Hepatocyte (in vitro differentiated cells): ENCODE results near the gene HNRNPUL1.

ENCODE experiments used
- EZH2 ChIP-seq: fragments of 200-600 bp; sonication (generic); IDR thresholded peaks from 2 replicates; pipeline ENCODE4 v1.6.1; 2016; ENCODE audit warnings: antibody characterized with exemption, mild to moderate bottlenecking, borderline replicate concordance
- TF ChIP-seq, protein P1 (sequence below): fragments of 200-600 bp; sonication (generic); IDR thresholded peaks from 2 replicates; pipeline ENCODE4 v1.5.1; 2016; ENCODE audit warnings: antibody characterized with exemption, mild to moderate bottlenecking; ENCODE audit not compliant: poor library complexity

DNA sequence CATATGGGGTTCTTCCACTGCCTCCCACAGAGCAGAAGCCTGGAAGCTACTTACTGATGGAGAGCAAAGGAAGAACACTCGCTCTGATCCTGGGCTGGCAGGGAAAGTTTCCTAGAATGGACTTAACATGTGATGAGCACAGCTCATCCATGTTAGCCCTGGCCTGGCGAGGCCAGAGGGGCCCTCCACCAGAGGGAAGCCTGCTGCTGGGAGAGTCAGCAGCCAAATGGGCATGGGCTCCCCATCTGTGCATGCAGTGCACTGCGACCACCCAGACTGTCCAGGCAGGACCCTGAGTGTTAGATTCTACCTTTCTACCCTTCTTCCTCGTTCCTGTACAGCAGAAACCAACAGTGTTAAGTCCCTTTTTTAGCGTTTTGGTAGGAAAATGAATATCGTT, 8.9 kb downstream of the HNRNPUL1 start:
- TF ChIP-seq, protein P1, sequence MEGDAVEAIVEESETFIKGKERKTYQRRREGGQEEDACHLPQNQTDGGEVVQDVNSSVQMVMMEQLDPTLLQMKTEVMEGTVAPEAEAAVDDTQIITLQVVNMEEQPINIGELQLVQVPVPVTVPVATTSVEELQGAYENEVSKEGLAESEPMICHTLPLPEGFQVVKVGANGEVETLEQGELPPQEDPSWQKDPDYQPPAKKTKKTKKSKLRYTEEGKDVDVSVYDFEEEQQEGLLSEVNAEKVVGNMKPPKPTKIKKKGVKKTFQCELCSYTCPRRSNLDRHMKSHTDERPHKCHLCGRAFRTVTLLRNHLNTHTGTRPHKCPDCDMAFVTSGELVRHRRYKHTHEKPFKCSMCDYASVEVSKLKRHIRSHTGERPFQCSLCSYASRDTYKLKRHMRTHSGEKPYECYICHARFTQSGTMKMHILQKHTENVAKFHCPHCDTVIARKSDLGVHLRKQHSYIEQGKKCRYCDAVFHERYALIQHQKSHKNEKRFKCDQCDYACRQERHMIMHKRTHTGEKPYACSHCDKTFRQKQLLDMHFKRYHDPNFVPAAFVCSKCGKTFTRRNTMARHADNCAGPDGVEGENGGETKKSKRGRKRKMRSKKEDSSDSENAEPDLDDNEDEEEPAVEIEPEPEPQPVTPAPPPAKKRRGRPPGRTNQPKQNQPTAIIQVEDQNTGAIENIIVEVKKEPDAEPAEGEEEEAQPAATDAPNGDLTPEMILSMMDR, result no peak
- TF ChIP-seq EZH2, result no peak
